ENCODE data around the gene ANXA8L1.
"Not testable (repeated sequence)": the region's sequence is repeated elsewhere in the genome, so short reads cannot be mapped to it uniquely, and the experiment has no call there.

DNA sequence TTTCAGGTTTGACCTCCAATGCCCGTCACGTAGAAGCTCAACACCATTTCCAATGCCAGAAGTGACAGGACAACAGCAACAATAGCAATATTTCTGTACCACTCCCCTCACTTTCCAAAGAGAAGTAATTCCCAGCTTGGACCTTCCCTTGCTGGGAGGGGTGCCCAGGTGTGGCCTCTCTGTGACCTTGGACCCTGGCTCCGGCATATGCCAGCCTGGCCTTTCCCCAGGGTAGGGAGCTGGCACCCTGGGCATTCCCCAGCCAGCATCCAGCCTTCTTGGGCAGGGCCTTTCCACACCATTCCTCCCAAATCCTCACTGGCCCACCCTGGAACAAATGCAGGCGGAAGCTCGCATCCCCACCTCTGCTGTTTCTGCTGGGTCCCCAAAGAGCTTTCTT lies 37.1 kb downstream of the ANXA8L1 start:
- TF ChIP-seq, protein P1, sequence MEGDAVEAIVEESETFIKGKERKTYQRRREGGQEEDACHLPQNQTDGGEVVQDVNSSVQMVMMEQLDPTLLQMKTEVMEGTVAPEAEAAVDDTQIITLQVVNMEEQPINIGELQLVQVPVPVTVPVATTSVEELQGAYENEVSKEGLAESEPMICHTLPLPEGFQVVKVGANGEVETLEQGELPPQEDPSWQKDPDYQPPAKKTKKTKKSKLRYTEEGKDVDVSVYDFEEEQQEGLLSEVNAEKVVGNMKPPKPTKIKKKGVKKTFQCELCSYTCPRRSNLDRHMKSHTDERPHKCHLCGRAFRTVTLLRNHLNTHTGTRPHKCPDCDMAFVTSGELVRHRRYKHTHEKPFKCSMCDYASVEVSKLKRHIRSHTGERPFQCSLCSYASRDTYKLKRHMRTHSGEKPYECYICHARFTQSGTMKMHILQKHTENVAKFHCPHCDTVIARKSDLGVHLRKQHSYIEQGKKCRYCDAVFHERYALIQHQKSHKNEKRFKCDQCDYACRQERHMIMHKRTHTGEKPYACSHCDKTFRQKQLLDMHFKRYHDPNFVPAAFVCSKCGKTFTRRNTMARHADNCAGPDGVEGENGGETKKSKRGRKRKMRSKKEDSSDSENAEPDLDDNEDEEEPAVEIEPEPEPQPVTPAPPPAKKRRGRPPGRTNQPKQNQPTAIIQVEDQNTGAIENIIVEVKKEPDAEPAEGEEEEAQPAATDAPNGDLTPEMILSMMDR (conservative IDR thresholded peaks at IDR 0.05): not testable (repeated sequence)
- TF ChIP-seq ZFX (IDR thresholded peaks at IDR 0.05): not testable (repeated sequence)

Measured in C4-2B (cell line).